Testis (tissue), 3 donors: Measurements from ENCODE around the gene OTUB2. TPM values are rescaled to one million over a fixed set of nuclear protein-coding genes. Genes with fewer than 3 reads are reported as not detected.
A peak's percentile ranks its signal among the peaks of the same experiment; 100 is the strongest.

Experiments
- DNase-seq: peaks from one replicate; pipeline ENCODE4 v3.0.0-alpha.2; 2019
- H3K27ac ChIP-seq, 2 donors: fragments of 200-600 bp; sonication (generic); one replicate each; pipeline ENCODE4 v1.5.1; 2019
- H3K27me3 ChIP-seq: fragments of 200-600 bp; sonication (generic); one replicate; pipeline ENCODE4 v1.5.1; 2019
- H3K36me3 ChIP-seq: fragments of 200-600 bp; sonication (generic); one replicate; pipeline ENCODE4 v1.5.1; 2017; ENCODE audit warnings: low read depth; ENCODE audit errors: missing control alignments
- H3K4me1 ChIP-seq: fragments of 200-600 bp; sonication (generic); one replicate; pipeline ENCODE4 v1.5.1; 2019
- H3K4me3 ChIP-seq, 2 donors: fragments of 200-600 bp; sonication (generic); one replicate each; pipeline ENCODE4 v1.5.1; 2017 to 2019
- H3K9me3 ChIP-seq: fragments of 200-600 bp; sonication (generic); one replicate; pipeline ENCODE4 v1.5.1; 2017
- POLR2A ChIP-seq: fragments of 450-650 bp; IDR thresholded peaks from one replicate; pipeline ENCODE4 v1.6.1; 2017; ENCODE audit warnings: antibody characterized with exemption, mild to moderate bottlenecking, moderate library complexity
- WGBS, 2 donors: methylation state at CpG; one replicate each; pipeline ENCODE4 v1.1.5; 2018; 5-methylcytosine and 5-hydroxymethylcytosine counted together
- intact Hi-C: fragments of 100-400 bp; cut with DNase I; formaldehyde crosslinking; loops from one replicate; pipeline ENCODE4 v1.15.1; 2023; ENCODE audit warnings: low total_unique reads
- polyA plus RNA-seq: library from polyadenylated mRNA; stranded (reverse); fragments of 350-450 nt; fragmentation: Illumina TruSeq; extraction: RNeasy Lipid Tissue Mini Kit (QIAGEN cat#74804); gene quantifications from one replicate; pipeline ENCODE4 v1.2.3, GENCODE V29; 2014; ENCODE audit warnings: low read depth, low replicate concordance; ENCODE audit not compliant: insufficient read depth
- total RNA-seq, 2 donors: library from RNA; depleted of rRNA; stranded (reverse); fragments of >200 nt; gene quantifications; one replicate each; pipeline ENCODE4 v1.2.3, GENCODE V29; 2016
- TF ChIP-seq, protein P1 (sequence below), 3 experiments: fragments of 450-650 bp in 2 of 3; fragments of 200-600 bp in 1 of 3; sonication (generic) in 1 of 3; IDR thresholded peaks; one replicate each; pipeline ENCODE4 v1.5.1; 2016 to 2019; ENCODE audit warnings: antibody characterized with exemption in 3 of 3, mild to moderate bottlenecking in 2 of 3, moderate library complexity in 1 of 3

OTUB2 gene
- total and polyA plus RNA-seq, 3 donors from 2014 or later = 8.4 to 19.3 (median 16.8) TPM

DNA sequence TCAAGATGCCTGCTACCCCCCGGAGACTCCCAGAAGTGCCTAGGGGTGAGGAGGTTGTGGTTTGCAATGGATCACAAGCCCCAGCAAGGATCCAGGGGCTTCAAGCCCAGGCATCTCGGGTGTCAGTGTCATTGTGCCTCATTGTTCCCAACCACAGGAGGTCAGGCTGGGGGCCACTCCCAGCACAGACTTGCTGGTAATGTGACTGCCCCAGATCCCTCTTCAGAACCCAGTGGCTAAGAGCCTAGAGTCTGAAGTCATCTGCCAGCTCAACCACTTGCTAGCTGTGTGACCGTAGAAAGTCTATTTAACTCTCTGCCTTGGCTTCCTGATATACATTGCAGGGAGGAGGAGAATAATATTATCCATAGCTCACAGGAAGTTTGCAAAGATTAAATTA, 42.1 kb upstream of the OTUB2 start:
- Histone ChIP-seq H3K27me3 (no peaks in the 10 kb centered on the region), H3K27ac (no peak overlapping the region), H3K4me1 (no peaks in the 10 kb centered on the region), H3K9me3 (no peaks in the 10 kb centered on the region), H3K36me3 (no peaks in the 10 kb centered on the region), H3K4me3 (no peak overlapping the region)
- DNase-seq = no peak
- intact Hi-C loops = no loop called here
- TF ChIP-seq, protein P1, sequence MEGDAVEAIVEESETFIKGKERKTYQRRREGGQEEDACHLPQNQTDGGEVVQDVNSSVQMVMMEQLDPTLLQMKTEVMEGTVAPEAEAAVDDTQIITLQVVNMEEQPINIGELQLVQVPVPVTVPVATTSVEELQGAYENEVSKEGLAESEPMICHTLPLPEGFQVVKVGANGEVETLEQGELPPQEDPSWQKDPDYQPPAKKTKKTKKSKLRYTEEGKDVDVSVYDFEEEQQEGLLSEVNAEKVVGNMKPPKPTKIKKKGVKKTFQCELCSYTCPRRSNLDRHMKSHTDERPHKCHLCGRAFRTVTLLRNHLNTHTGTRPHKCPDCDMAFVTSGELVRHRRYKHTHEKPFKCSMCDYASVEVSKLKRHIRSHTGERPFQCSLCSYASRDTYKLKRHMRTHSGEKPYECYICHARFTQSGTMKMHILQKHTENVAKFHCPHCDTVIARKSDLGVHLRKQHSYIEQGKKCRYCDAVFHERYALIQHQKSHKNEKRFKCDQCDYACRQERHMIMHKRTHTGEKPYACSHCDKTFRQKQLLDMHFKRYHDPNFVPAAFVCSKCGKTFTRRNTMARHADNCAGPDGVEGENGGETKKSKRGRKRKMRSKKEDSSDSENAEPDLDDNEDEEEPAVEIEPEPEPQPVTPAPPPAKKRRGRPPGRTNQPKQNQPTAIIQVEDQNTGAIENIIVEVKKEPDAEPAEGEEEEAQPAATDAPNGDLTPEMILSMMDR (IDR thresholded peaks at IDR 0.05) = no peak
- TF ChIP-seq POLR2A = no peak
- 86 to 99% methylated on average over 1 to 3 of the region's 3 CpGs for WGBS, 2 donors

DNA sequence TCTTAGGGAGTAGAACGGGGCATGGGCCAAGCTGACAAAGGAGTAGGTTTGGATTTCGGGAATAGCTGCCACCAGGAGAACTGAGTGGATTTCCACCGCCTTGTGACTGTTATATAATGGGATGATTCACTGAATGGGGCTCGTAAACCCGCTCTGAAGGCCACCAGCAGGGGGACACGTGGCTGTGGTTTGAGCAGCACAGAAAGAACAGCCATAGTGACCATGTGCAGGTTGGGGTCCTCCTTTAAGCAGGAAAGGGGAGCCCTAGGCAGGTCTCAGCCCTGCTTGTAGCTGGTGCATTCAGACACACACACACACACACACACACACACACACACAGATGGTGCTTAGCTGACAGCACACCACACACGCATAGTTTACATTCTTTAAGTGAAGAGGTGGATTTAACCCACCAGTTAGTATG, 41.1 kb upstream of the OTUB2 start:
- TF ChIP-seq, protein P1 (IDR thresholded peaks at IDR 0.05) = peak in 1 of 3 experiments; percentile 8
- no peak for TF ChIP-seq POLR2A
- H3K4me1 ChIP-seq = peaks cover 7% of the 10 kb centered on the region
- no peak overlapping the region for H3K4me3 ChIP-seq
- H3K27me3 ChIP-seq = no peaks in the 10 kb centered on the region
- H3K36me3 ChIP-seq = no peaks in the 10 kb centered on the region
- WGBS, 2 donors = 59 to 66% methylated on average over 6 to 7 of the region's 7 CpGs
- H3K9me3 ChIP-seq = no peaks in the 10 kb centered on the region
- intact Hi-C loops = no loop called here
- H3K27ac ChIP-seq = no peak overlapping the region
- DNase-seq = peak; percentile 54

DNA sequence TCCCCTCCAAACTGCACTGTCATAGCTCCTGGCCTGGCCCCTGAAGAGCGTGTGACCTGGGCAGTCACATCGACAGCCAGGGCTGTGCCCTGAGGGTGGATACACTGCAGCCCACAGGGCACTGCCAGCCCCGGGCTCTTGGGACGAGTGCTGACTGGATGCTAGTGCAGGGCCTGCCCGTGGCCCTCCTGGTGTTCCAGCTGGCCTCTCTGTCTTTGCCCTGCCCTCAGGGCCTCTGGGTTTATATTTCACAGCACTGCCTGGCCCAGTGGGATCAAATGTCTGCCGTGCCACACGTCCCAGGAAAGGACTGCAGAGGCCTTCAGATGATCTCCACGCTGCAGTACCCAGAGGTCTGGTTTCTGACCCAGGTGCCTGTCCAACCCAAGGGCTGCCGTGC, 39.2 kb upstream of the OTUB2 start:
- Histone ChIP-seq H3K27ac (no peak overlapping the region), H3K27me3 (no peaks in the 10 kb centered on the region), H3K4me3 (no peak overlapping the region), H3K36me3 (no peaks in the 10 kb centered on the region), H3K9me3 (no peaks in the 10 kb centered on the region), H3K4me1 (peaks cover 8% of the 10 kb centered on the region)
- TF ChIP-seq, protein P1 (IDR thresholded peaks at IDR 0.05) = no peak
- 87 to 89% methylated on average over 7 to 9 of the region's 9 CpGs for WGBS, 2 donors
- DNase-seq = no peak
- intact Hi-C loops = no loop called here

DNA sequence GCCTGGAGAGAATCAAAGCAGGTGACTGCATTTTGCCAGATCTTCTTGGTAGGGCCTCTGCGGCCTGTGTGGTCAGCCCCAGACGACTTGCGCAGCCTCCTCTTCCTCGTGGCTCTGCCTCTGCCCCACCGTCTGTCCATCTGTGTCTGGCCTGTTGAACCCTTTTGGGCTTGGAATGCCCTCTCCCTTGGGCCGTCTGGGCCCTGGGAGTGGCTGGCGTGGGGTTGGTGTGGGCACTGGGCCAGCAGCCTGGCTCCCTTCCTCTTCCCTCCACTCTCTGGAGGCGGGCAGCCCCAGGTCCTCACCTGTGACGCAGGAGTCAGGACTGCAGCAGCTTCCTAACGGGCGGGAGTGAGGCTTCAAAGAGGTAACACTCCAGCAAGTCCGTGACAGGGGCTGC, 38.8 kb upstream of the OTUB2 start:
- intact Hi-C loops = no loop called here
- H3K27me3 ChIP-seq = no peaks in the 10 kb centered on the region
- no peaks in the 10 kb centered on the region for H3K36me3 ChIP-seq
- H3K27ac ChIP-seq = no peak overlapping the region
- DNase-seq = no peak
- no peak overlapping the region for H3K4me3 ChIP-seq
- WGBS, 2 donors = 88 to 95% methylated on average over 10 to 12 of the region's 12 CpGs
- H3K9me3 ChIP-seq = no peaks in the 10 kb centered on the region
- peaks cover 8% of the 10 kb centered on the region for H3K4me1 ChIP-seq
- no peak for TF ChIP-seq POLR2A
- TF ChIP-seq, protein P1 (IDR thresholded peaks at IDR 0.05) = no peak

DNA sequence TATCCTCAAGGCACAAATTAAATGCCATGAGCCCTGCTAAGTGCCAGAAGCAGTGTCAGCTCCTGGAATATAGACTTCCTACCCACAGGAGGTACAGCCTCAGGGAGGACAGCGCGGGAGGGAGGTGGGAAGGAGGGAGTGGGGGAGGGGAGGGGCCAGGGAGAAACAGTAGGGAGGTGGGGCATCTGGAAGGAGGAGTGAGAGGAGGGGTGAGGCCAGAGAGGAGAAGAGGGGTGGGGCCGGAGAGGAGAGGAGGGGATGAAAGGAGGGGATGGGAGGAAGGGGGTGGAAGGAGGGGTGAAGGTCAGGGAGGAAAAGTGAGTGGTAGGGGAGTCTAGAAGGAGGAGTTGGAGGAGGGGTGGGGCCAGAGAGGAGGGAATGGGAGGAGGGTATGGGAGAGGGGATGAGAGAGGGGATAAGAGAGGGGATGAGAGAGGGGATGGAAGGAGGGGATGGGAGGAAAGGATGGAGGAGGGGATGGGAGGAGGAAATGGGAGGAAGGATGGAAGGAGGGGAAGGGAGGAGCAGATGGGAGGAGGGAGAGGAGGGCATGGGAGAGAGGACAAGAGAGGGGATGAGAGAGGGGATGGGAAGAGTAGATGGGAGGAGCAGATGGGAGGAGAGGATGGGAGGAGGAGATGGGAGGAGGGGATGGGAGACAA, 38.2 kb upstream of the OTUB2 start:
- Histone ChIP-seq H3K9me3 (no peaks in the 10 kb centered on the region), H3K27me3 (no peaks in the 10 kb centered on the region), H3K27ac (no peak overlapping the region), H3K36me3 (no peaks in the 10 kb centered on the region), H3K4me1 (peaks cover 8% of the 10 kb centered on the region), H3K4me3 (no peak overlapping the region)
- 70 to 100% methylated on average over 3 of the region's 3 CpGs for WGBS, 2 donors
- intact Hi-C loops = no loop called here
- TF ChIP-seq POLR2A = no peak
- TF ChIP-seq, protein P1 (IDR thresholded peaks at IDR 0.05) = no peak
- DNase-seq = no peak
